Ovary (tissue), 9 donors: ENCODE measurements around the gene TMEM63A. TPM values are rescaled to one million over a fixed set of nuclear protein-coding genes. Genes with fewer than 3 reads are reported as not detected.

ENCODE experiments used
- DNase-seq, 5 donors: peaks; one replicate each; pipeline ENCODE4 v3.0.0-alpha.2; 2019 to 2020
- H3K27ac ChIP-seq, 2 donors: fragments of 200-600 bp; one replicate each; pipeline versions ENCODE4 v1.5.1 to v1.8.0; 2019 to 2022
- H3K27me3 ChIP-seq: fragments of 200-600 bp; one replicate; pipeline ENCODE4 v1.8.0; 2022
- H3K36me3 ChIP-seq: fragments of 200-600 bp; sonication (generic); one replicate; pipeline ENCODE4 v1.5.1; 2019
- H3K4me1 ChIP-seq: one replicate; pipeline ENCODE4 v1.8.1; 2013; ENCODE audit warnings: mild to moderate bottlenecking, moderate library complexity; ENCODE audit not compliant: insufficient read depth
- H3K4me3 ChIP-seq: fragments of 200-600 bp; sonication (generic); one replicate; pipeline ENCODE4 v1.5.1; 2017
- H3K9me3 ChIP-seq, 2 donors: fragments of 200-600 bp in 1 of 2; sonication (generic) in 1 of 2; one replicate each; pipeline versions ENCODE4 v1.5.1 to v1.8.1; 2013 to 2019; ENCODE audit warnings: mild to moderate bottlenecking in 1 of 2, moderate library complexity in 1 of 2
- CTCF ChIP-seq, 3 donors: fragments of 450-650 bp in 2 of 3; fragments of 200-600 bp in 1 of 3; IDR thresholded peaks; one replicate each; pipeline versions ENCODE4 v1.5.1 to v1.8.0; 2016 to 2022; ENCODE audit warnings: antibody characterized with exemption in 3 of 3, mild to moderate bottlenecking in 1 of 3
- EP300 ChIP-seq: sonication (generic); formaldehyde crosslinking; IDR thresholded peaks from one replicate; pipeline ENCODE4 v1.6.1; 2017; ENCODE audit warnings: antibody characterized with exemption
- POLR2A ChIP-seq: fragments of 450-650 bp; IDR thresholded peaks from one replicate; pipeline ENCODE4 v1.6.1; 2017; ENCODE audit warnings: antibody characterized with exemption, mild to moderate bottlenecking, moderate library complexity
- WGBS, 3 donors: extraction: QIAGEN DNeasy Blood & Tissue Kit in 1 of 3; methylation state at CpG; one replicate each; pipeline versions ENCODE4 v1.1.5 to v1.1.7; 2013 to 2017; 5-methylcytosine and 5-hydroxymethylcytosine counted together
- intact Hi-C, 4 donors: fragments of 100-400 bp; cut with DNase I; formaldehyde crosslinking; loops; one replicate each; pipeline versions ENCODE4 v1.11.0 to v1.15.1; 2022 to 2023
- polyA plus RNA-seq, 2 donors: library from polyadenylated mRNA; stranded (reverse); fragments of 200-250 nt in 1 of 2; fragments of 350-450 nt in 1 of 2; fragmentation: Illumina TruSeq in 1 of 2; extraction: RNeasy Lipid Tissue Mini Kit (QIAGEN cat#74804) in 1 of 2; gene quantifications; one replicate each; pipeline ENCODE4 v1.2.3, GENCODE V29; 2013 to 2014
- total RNA-seq, 7 donors: library from RNA; depleted of rRNA in 2 of 7; stranded (reverse); fragments of >200 nt in 2 of 7; fragmentation: NEBNext Ultra II Directional in 3 of 7; extraction: Animal tissue kit (Norgen Biotek cat#: 25700) in 3 of 7; gene quantifications; one replicate each; pipeline versions ENCODE4 v1.1.0 to v1.2.4, GENCODE V29; 2016 to 2023
- donor health status: DM: no; HTN: no; CAD: no; lungs with moderate emphysema.
- donor health status: DM: no; HTN: no; CAD: no.
- donor health status: Bipolar disorder and iron deficiency.
- donor health status: DM: yes; HTN: yes; CAD: no.
- donor health status: DM: no; HTN: no; CAD: no.
- donor health status: DM: yes; HTN: yes; CAD: no.

The TMEM63A gene
- total and polyA plus RNA-seq, 9 donors, result 29.6 to 82.8 (median 53.0) TPM

GRCh38 chr1:225843426-225843795 lies 38.8 kb downstream of the TMEM63A start:
- Histone ChIP-seq H3K36me3 (no peaks in the 10 kb centered on the region), H3K27me3 (no peaks in the 10 kb centered on the region), H3K4me1 (peaks cover 5% of the 10 kb centered on the region), H3K9me3 (no peaks in the 10 kb centered on the region), H3K27ac (no peak overlapping the region), H3K4me3 (no peak overlapping the region)
- WGBS, 3 donors, result 71 to 83% (median 73%) methylated on average over 6 of the region's 6 CpGs
- TF ChIP-seq EP300, result no peak
- no peak for TF ChIP-seq CTCF (IDR thresholded peaks at IDR 0.05)
- TF ChIP-seq POLR2A, result no peak
- intact Hi-C loops, result loop anchor here in 2 of 4 donors (5.0 to 10.0 kb wide), 2 partner anchors 66 to 369 kb away; partner anchors contain the start of gene SRP9 (in 1 of the 2)
- no peak for DNase-seq

GRCh38 chr1:225842788-225843425 lies 39.3 kb downstream of the TMEM63A start:
- Histone ChIP-seq H3K36me3 (no peaks in the 10 kb centered on the region), H3K4me1 (peaks cover 3% of the 10 kb centered on the region), H3K4me3 (no peak overlapping the region), H3K27me3 (no peaks in the 10 kb centered on the region), H3K9me3 (no peaks in the 10 kb centered on the region), H3K27ac (no peak overlapping the region)
- intact Hi-C loops, result loop anchor here in 2 of 4 donors (5.0 to 10.0 kb wide), 2 partner anchors 66 to 368 kb away; partner anchors contain the start of gene SRP9 (in 1 of the 2)
- TF ChIP-seq POLR2A (no peak), EP300 (no peak), CTCF (IDR thresholded peaks at IDR 0.05) (no peak)
- no peak for DNase-seq
- 86 to 89% (median 86%) methylated on average over 6 of the region's 6 CpGs for WGBS, 3 donors

- no peaks in the 10 kb centered on the region for H3K36me3 ChIP-seq
- no peak overlapping the region for H3K27ac ChIP-seq
- H3K9me3 ChIP-seq, result no peaks in the 10 kb centered on the region
- H3K27me3 ChIP-seq, result no peaks in the 10 kb centered on the region
- 77 to 83% (median 82%) methylated on average over 12 of the region's 12 CpGs for whole genome bisulfite sequencing, 3 donors
- H3K4me3 ChIP-seq, result no peak overlapping the region
- TF ChIP-seq CTCF (IDR thresholded peaks at IDR 0.05), result no peak
- TF ChIP-seq POLR2A, result no peak
- TF ChIP-seq EP300, result no peak
- no peak for DNase-seq
- intact Hi-C loops, result loop anchor here in 2 of 4 donors (5.0 to 10.0 kb wide), 2 partner anchors 65 to 367 kb away; partner anchors contain the start of gene SRP9 (in 1 of the 2)
- peaks cover 3% of the 10 kb centered on the region for H3K4me1 ChIP-seq
Measured at GRCh38 chr1:225842074-225842473, 40.1 kb downstream of the TMEM63A start.

GRCh38 chr1:225840713-225841112 lies 41.5 kb downstream of the TMEM63A start:
- intact Hi-C loops, result loop anchor here in 2 of 4 donors (5.0 to 10.0 kb wide), 2 partner anchors 63 to 366 kb away; partner anchors contain the start of gene SRP9 (in 1 of the 2)
- WGBS, 3 donors, result 83 to 88% (median 83%) methylated on average over 4 of the region's 4 CpGs
- DNase-seq, result no peak
- TF ChIP-seq POLR2A (no peak), EP300 (no peak), CTCF (IDR thresholded peaks at IDR 0.05) (no peak)
- H3K36me3 ChIP-seq, result no peaks in the 10 kb centered on the region
- no peak overlapping the region for H3K27ac ChIP-seq
- H3K9me3 ChIP-seq, result no peaks in the 10 kb centered on the region
- H3K4me3 ChIP-seq, result no peak overlapping the region
- no peaks in the 10 kb centered on the region for H3K27me3 ChIP-seq
- peaks cover 6% of the 10 kb centered on the region for H3K4me1 ChIP-seq
